Lung (tissue), 12 donors: ENCODE data around the gene CLDN15. TPM values are rescaled to one million over a fixed set of nuclear protein-coding genes. Genes with fewer than 3 reads are reported as not detected.

Source experiments
- ATAC-seq: fragments of 200-7000 bp; cut with Tn5 transposase; one replicate; pipeline ENCODE4 v1.9.1; 2020; ENCODE audit warnings: moderate number of reproducible peaks; ENCODE audit not compliant: insufficient read depth, low FRiP score
- DNase-seq, 3 donors: peaks; one replicate each; pipeline ENCODE4 v3.0.0-alpha.2; 2013 to 2017
- H3K27ac ChIP-seq, 2 donors: one replicate each; pipeline ENCODE4 v1.5.1; 2013; ENCODE audit warnings: mild to moderate bottlenecking in 2 of 2, moderate library complexity in 2 of 2, control low read depth in 1 of 2, inconsistent platforms in 1 of 2, low read depth in 1 of 2, low read length in 1 of 2
- H3K27me3 ChIP-seq, 3 donors: one replicate each; pipeline ENCODE4 v1.5.1; 2013; ENCODE audit warnings: low read length in 2 of 3; ENCODE audit not compliant: control insufficient read depth in 3 of 3, insufficient read depth in 3 of 3
- H3K36me3 ChIP-seq, 4 donors: one replicate each; pipeline ENCODE4 v1.5.1; 2013; ENCODE audit warnings: low read length in 4 of 4, mild to moderate bottlenecking in 1 of 4, moderate library complexity in 1 of 4; ENCODE audit not compliant: control insufficient read depth in 4 of 4, insufficient read depth in 4 of 4
- H3K4me1 ChIP-seq, 5 donors: one replicate each; pipeline ENCODE4 v1.5.1; 2013; ENCODE audit warnings: low read length in 5 of 5, mild to moderate bottlenecking in 2 of 5, moderate library complexity in 1 of 5; ENCODE audit not compliant: control insufficient read depth in 5 of 5, insufficient read depth in 5 of 5
- H3K4me3 ChIP-seq: one replicate; pipeline ENCODE4 v1.5.1; 2013; ENCODE audit warnings: mild to moderate bottlenecking, control low read depth, moderate library complexity
- H3K9ac ChIP-seq, 2 donors: one replicate each; pipeline ENCODE4 v1.5.1; 2013; ENCODE audit warnings: low read length in 2 of 2, control low read depth in 1 of 2; ENCODE audit not compliant: insufficient read depth in 1 of 2
- H3K9me3 ChIP-seq, 4 donors: one replicate each; pipeline ENCODE4 v1.5.1; 2013; ENCODE audit warnings: low read length in 3 of 4, mild to moderate bottlenecking in 1 of 4, moderate library complexity in 1 of 4; ENCODE audit not compliant: control insufficient read depth in 4 of 4, insufficient read depth in 3 of 4
- CTCF ChIP-seq: IDR thresholded peaks from 2 replicates; pipeline ENCODE4 v1.5.1; 2012; ENCODE audit warnings: mild to moderate bottlenecking; ENCODE audit errors: control extremely low read depth, extremely low read depth
- WGBS, 2 donors: extraction: QIAGEN DNeasy Blood & Tissue Kit; methylation state at CpG; one replicate each; pipeline ENCODE4 v1.1.7; 2013; 5-methylcytosine and 5-hydroxymethylcytosine counted together
- polyA plus RNA-seq, 2 donors: library from polyadenylated mRNA; stranded (reverse); fragments of 200-250 nt; gene quantifications; one replicate each; pipeline ENCODE4 v1.2.1, GENCODE V29; 2013
- total RNA-seq, 2 donors: library from RNA; depleted of rRNA in 1 of 2; stranded (reverse); fragments of >200 nt in 1 of 2; gene quantifications; one replicate each; pipeline ENCODE4 v1.2.1, GENCODE V29; 2014 to 2021
- donor health status: control.
- donor health status: control.
- donor health status: Bipolar disorder and iron deficiency.
- donor health status: healthy.
- donor health status: DM: yes; HTN: yes; CAD: no.

Gene CLDN15
- total and polyA plus RNA-seq, 4 donors = 5.2 to 8.0 (median 6.6) TPM

- H3K4me3 ChIP-seq = no peak overlapping the region
- 69 to 79% methylated on average over 8 to 9 of the region's 9 CpGs for WGBS, 2 donors
- H3K27ac ChIP-seq = no peak overlapping the region
- H3K9ac ChIP-seq = no peak overlapping the region
- peaks cover 0 to 31% (median 8%) of the 10 kb centered on the region in 4 donors for H3K36me3 ChIP-seq
- no peaks in the 10 kb centered on the region for H3K9me3 ChIP-seq
- TF ChIP-seq CTCF = no peak
- DNase-seq (no peak), ATAC-seq (no peak)
- H3K4me1 ChIP-seq = peaks cover 0 to 20% (median 13%) of the 10 kb centered on the region in 5 donors
- no peaks in the 10 kb centered on the region for H3K27me3 ChIP-seq
Observed at GRCh38 chr7:101235522-101235921, 2.1 kb downstream of the CLDN15 start.

GRCh38 chr7:101235050-101235449 is 2.6 kb downstream of the CLDN15 start:
- Histone ChIP-seq H3K27me3 (no peaks in the 10 kb centered on the region), H3K9ac (no peak overlapping the region), H3K36me3 (peaks cover 0 to 28% (median 8%) of the 10 kb centered on the region in 4 donors), H3K27ac (peak overlapping the region in 1 of 2 donors; percentile 34), H3K4me3 (no peak overlapping the region), H3K9me3 (no peaks in the 10 kb centered on the region), H3K4me1 (peaks cover 0 to 18% (median 13%) of the 10 kb centered on the region in 5 donors)
- DNase-seq (no peak), ATAC-seq (no peak)
- TF ChIP-seq CTCF = no peak
- WGBS, 2 donors = 73 to 82% methylated on average over 11 of the region's 11 CpGs

GRCh38 chr7:101234636-101235035 is 3.0 kb downstream of the CLDN15 start:
- no peaks in the 10 kb centered on the region for H3K9me3 ChIP-seq
- H3K9ac ChIP-seq = no peak overlapping the region
- no peak overlapping the region for H3K4me3 ChIP-seq
- TF ChIP-seq CTCF = no peak
- DNase-seq = no peak
- no peaks in the 10 kb centered on the region for H3K27me3 ChIP-seq
- peaks cover 0 to 25% (median 8%) of the 10 kb centered on the region in 4 donors for H3K36me3 ChIP-seq
- 85 to 89% methylated on average over 5 of the region's 5 CpGs for WGBS, 2 donors
- peaks cover 0 to 18% (median 13%) of the 10 kb centered on the region in 5 donors for H3K4me1 ChIP-seq
- H3K27ac ChIP-seq = peak overlapping the region in 1 of 2 donors; percentile 34
- ATAC-seq = no peak
